Smooth muscle cell (in vitro differentiated cells): Measurements from ENCODE around the gene TENT4B. TPM values are rescaled to one million over a fixed set of nuclear protein-coding genes. Genes with fewer than 3 reads are reported as not detected.

Experiments used
- DNase-seq: peaks from one replicate; lab custom pipeline; 2025; ENCODE audit not compliant: unreplicated experiment; lab: John Stamatoyannopoulos, UW
- H2AFZ ChIP-seq: fragments of 200-600 bp; sonication (generic); 2 replicates; pipeline ENCODE4 v1.6.0; 2016; ENCODE audit warnings: antibody characterized with exemption, low read depth, mild to moderate bottlenecking
- H3F3A ChIP-seq: fragments of 200-600 bp; sonication (generic); 2 replicates; pipeline ENCODE4 v1.6.0; 2017; ENCODE audit warnings: antibody characterized with exemption, low read depth
- H3K27ac ChIP-seq: fragments of 200-600 bp; sonication (generic); 2 replicates; pipeline ENCODE4 v1.5.1; 2016; ENCODE audit warnings: low read depth, mild to moderate bottlenecking
- H3K27me3 ChIP-seq: fragments of 200-600 bp; sonication (generic); 2 replicates; pipeline ENCODE4 v1.6.1; 2016; ENCODE audit warnings: low read depth, mild to moderate bottlenecking
- H3K36me3 ChIP-seq: fragments of 200-600 bp; sonication (generic); 2 replicates; pipeline ENCODE4 v1.5.1; 2016; ENCODE audit warnings: low read depth
- H3K4me1 ChIP-seq: fragments of 200-600 bp; sonication (generic); 2 replicates; pipeline ENCODE4 v1.5.1; 2016; ENCODE audit warnings: low read depth
- H3K4me2 ChIP-seq: fragments of 200-600 bp; sonication (generic); 2 replicates; pipeline ENCODE4 v1.6.0; 2016; ENCODE audit warnings: mild to moderate bottlenecking
- H3K4me3 ChIP-seq: fragments of 200-600 bp; sonication (generic); 2 replicates; pipeline ENCODE4 v1.5.1; 2016; ENCODE audit warnings: mild to moderate bottlenecking
- H3K79me2 ChIP-seq: fragments of 200-600 bp; sonication (generic); 2 replicates; pipeline ENCODE4 v1.6.0; 2016; ENCODE audit warnings: low read depth, mild to moderate bottlenecking
- H3K9ac ChIP-seq: fragments of 200-600 bp; sonication (generic); 2 replicates; pipeline ENCODE4 v1.6.0; 2016; ENCODE audit warnings: low read depth
- H3K9me3 ChIP-seq: fragments of 200-600 bp; sonication (generic); replicated peaks from 2 replicates; pipeline ENCODE4 v1.5.1; 2016; ENCODE audit warnings: low read depth
- H4K20me1 ChIP-seq: fragments of 200-600 bp; sonication (generic); 2 replicates; pipeline ENCODE4 v1.6.0; 2016; ENCODE audit warnings: low read depth
- WGBS: methylation state at CpG from one replicate; pipeline ENCODE4 v1.1.7; 2016; ENCODE audit warnings: low lambda C conversion rate; 5-methylcytosine and 5-hydroxymethylcytosine counted together
- polyA plus RNA-seq: library from polyadenylated mRNA; unstranded; fragments of >200 nt; fragmentation: Nextera tagmentation; extraction: Ambion mirVana; gene quantifications from 2 replicates; pipeline ENCODE4 v1.2.1, GENCODE V29; 2016
- total RNA-seq: library from RNA; depleted of rRNA; stranded (reverse); fragments of >200 nt; gene quantifications from 2 replicates; pipeline ENCODE4 v1.2.3, GENCODE V29; 2014
- TF ChIP-seq, protein P1 (sequence below): fragments of 200-600 bp; sonication (generic); IDR thresholded peaks from 2 replicates; pipeline ENCODE4 v1.5.1; 2017; ENCODE audit warnings: borderline replicate concordance, mild to moderate bottlenecking, antibody characterized with exemption; ENCODE audit not compliant: insufficient read depth, poor library complexity, severe bottlenecking

TENT4B gene
- total and polyA plus RNA-seq, 2 experiments from 2014 or later = 2.6 to 8.8 TPM

DNA sequence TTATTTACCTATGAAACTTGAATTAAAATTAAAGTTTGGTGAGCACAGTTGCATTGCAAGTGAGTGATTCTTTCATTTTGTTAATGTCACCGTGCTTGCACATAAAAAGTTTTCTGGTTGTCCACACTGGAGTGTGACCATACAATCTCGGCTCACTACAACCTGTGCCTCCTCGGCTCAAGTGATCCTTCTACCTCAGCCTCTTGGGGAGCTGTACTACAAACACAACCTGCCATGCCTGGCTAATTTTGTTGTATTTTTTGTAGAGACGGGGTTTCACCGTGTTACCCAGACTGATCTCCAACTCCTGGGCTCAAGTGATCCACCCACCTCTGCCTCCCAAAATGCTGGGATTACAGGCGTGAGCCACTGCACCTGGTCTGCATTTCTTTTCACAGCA, 63.1 kb downstream of the TENT4B start:
- Histone ChIP-seq H3F3A (no peaks in the 10 kb centered on the region), H3K4me2 (no peak overlapping the region), H3K36me3 (no peaks in the 10 kb centered on the region), H3K27ac (no peak overlapping the region), H3K79me2 (no peaks in the 10 kb centered on the region), H3K27me3 (no peaks in the 10 kb centered on the region), H4K20me1 (peaks cover 3% of the 10 kb centered on the region), H3K4me1 (no peaks in the 10 kb centered on the region), H3K4me3 (no peak overlapping the region), H3K9ac (no peak overlapping the region), H2AFZ (no peak overlapping the region), H3K9me3 (no peaks in the 10 kb centered on the region)
- WGBS = 96% methylated on average over 6 of the region's 6 CpGs
- TF ChIP-seq, protein P1, sequence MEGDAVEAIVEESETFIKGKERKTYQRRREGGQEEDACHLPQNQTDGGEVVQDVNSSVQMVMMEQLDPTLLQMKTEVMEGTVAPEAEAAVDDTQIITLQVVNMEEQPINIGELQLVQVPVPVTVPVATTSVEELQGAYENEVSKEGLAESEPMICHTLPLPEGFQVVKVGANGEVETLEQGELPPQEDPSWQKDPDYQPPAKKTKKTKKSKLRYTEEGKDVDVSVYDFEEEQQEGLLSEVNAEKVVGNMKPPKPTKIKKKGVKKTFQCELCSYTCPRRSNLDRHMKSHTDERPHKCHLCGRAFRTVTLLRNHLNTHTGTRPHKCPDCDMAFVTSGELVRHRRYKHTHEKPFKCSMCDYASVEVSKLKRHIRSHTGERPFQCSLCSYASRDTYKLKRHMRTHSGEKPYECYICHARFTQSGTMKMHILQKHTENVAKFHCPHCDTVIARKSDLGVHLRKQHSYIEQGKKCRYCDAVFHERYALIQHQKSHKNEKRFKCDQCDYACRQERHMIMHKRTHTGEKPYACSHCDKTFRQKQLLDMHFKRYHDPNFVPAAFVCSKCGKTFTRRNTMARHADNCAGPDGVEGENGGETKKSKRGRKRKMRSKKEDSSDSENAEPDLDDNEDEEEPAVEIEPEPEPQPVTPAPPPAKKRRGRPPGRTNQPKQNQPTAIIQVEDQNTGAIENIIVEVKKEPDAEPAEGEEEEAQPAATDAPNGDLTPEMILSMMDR = no peak
- no peak for DNase-seq

DNA sequence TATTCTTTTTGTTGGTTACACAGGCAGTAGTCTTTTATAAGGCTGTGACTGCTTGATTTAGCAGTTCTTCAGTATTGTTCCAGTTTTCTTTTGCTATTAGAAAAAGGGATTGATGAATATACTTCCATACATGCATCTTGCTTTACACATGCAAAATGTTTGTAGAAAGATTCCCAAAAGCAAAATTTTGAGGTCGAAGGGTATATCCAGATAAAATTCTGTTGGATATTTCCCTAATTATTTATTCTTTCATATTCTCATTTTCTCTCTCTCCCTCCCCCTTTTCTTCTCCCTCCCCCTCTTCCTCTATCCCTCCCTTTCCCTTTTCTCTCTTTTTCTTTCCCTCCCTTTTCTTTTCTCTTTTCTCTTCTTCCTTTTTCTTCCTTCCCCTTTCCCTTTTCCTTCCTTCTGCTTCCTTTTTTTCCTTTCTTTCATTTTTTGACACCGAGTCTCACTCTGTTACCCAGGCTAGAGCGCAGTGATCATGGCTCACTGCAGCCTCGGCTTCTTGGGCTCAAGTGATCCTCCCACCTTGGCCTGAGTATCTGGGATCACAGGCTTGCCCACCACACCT, 66.4 kb downstream of the TENT4B start:
- 97% methylated on average over 4 of the region's 4 CpGs for WGBS
- Histone ChIP-seq H4K20me1 (no peaks in the 10 kb centered on the region), H3K36me3 (no peaks in the 10 kb centered on the region)

DNA sequence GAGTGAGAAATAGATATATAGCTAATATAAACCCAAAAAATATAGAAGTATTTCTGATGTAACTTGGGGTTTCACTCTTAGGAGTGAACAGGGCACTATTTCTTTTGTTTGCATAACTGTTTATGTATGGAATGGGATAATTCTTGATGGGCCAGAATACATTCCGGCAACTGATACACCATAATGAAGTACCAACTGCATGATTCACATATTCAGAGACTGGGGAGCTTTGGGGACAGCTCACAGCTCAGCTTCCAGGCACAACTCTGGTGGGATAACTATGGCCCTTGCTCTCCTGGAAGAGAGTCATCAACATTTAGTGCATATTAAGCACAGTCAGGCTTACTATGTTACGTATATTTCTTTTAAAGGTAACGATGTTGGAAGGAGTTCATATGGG, 71.2 kb downstream of the TENT4B start:
- Histone ChIP-seq H2AFZ (no peak overlapping the region), H3F3A (no peaks in the 10 kb centered on the region), H3K4me1 (no peaks in the 10 kb centered on the region), H3K9me3 (no peaks in the 10 kb centered on the region), H3K27ac (no peak overlapping the region), H3K79me2 (no peaks in the 10 kb centered on the region), H4K20me1 (no peaks in the 10 kb centered on the region), H3K9ac (no peak overlapping the region), H3K27me3 (no peaks in the 10 kb centered on the region), H3K4me3 (no peak overlapping the region), H3K4me2 (no peak overlapping the region), H3K36me3 (no peaks in the 10 kb centered on the region)
- DNase-seq = no peak
- TF ChIP-seq, protein P1 = no peak
- 89% methylated on average over 3 of the region's 3 CpGs for WGBS

More for the DNA sequence above, 66.4 kb downstream of the TENT4B start:
- TF ChIP-seq, protein P1 = no peak
- Histone ChIP-seq H3K79me2 (no peaks in the 10 kb centered on the region), H3K27me3 (no peaks in the 10 kb centered on the region), H2AFZ (no peak overlapping the region), H3K4me3 (no peak overlapping the region), H3F3A (no peaks in the 10 kb centered on the region), H3K4me1 (no peaks in the 10 kb centered on the region), H3K27ac (no peak overlapping the region), H3K9ac (no peak overlapping the region), H3K9me3 (no peaks in the 10 kb centered on the region), H3K4me2 (no peak overlapping the region)
- DNase-seq = no peak

DNA sequence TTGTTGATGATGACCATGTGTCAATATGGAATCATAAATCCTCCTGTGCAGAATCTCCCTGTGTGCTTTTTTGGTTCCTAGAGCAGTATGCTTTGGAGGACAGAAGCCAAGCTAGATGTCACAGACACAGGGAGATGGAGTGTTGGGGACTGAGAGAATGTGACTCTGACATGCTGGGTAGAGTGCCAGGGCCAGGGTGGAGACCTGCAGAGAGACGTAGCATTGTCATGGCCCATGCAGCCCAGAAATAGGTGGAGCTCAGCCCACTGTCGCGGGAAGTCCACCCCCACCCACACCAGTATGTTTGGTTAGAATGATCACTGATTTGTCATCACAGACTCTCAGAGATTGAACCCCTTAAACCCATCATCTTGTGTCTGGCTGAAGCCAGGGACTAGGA, 74.0 kb downstream of the TENT4B start:
- no peak overlapping the region for H3K4me2 ChIP-seq
- no peaks in the 10 kb centered on the region for H3F3A ChIP-seq
- H3K4me1 ChIP-seq = no peaks in the 10 kb centered on the region
- H3K79me2 ChIP-seq = no peaks in the 10 kb centered on the region
- H2AFZ ChIP-seq = no peak overlapping the region
- no peaks in the 10 kb centered on the region for H3K27me3 ChIP-seq
- WGBS = 89% methylated on average over 3 of the region's 3 CpGs
- TF ChIP-seq, protein P1 = no peak
- no peaks in the 10 kb centered on the region for H4K20me1 ChIP-seq
- H3K9me3 ChIP-seq = no peaks in the 10 kb centered on the region
- DNase-seq = no peak
- H3K36me3 ChIP-seq = no peaks in the 10 kb centered on the region
- no peak overlapping the region for H3K9ac ChIP-seq
- no peak overlapping the region for H3K27ac ChIP-seq
- no peak overlapping the region for H3K4me3 ChIP-seq
